ENCODE measurements around the gene NBAS.
"Not testable (repeated sequence)": the region's sequence is repeated elsewhere in the genome, so short reads cannot be mapped to it uniquely, and the experiment has no call there.

NBAS gene

GRCh38 chr2:15456352-15456751 is 104.8 kb downstream of the NBAS start:
- no peak for DNase-seq

GRCh38 chr2:15450808-15451207 is 110.3 kb downstream of the NBAS start:
- DNase-seq, result no peak

- no peak for DNase-seq
These were observed 111.4 kb downstream of the NBAS start for GRCh38 chr2:15449556-15450236.

- peak; percentile 17 for DNase-seq
These were observed 112.8 kb downstream of the NBAS start for GRCh38 chr2:15448250-15448839.

- DNase-seq, result no peak
These were observed 113.8 kb downstream of the NBAS start for GRCh38 chr2:15447381-15447780.

- DNase-seq, result no peak
These were observed 114.2 kb downstream of the NBAS start for GRCh38 chr2:15446961-15447360.

- DNase-seq, result no peak
These were observed 115.1 kb downstream of the NBAS start for GRCh38 chr2:15445891-15446562.

- DNase-seq, result not testable (repeated sequence)
These were observed 121.2 kb downstream of the NBAS start for GRCh38 chr2:15439768-15440524.

- not testable (repeated sequence) for DNase-seq
These were observed 121.8 kb downstream of the NBAS start for GRCh38 chr2:15439366-15439765.

GRCh38 chr2:15436195-15436594 is 124.9 kb downstream of the NBAS start:
- DNase-seq, result no peak

GRCh38 chr2:15435474-15435873 is 125.7 kb downstream of the NBAS start:
- DNase-seq, result no peak

- no peak for DNase-seq
These were observed 128.4 kb downstream of the NBAS start for GRCh38 chr2:15432642-15433256.

- no peak for DNase-seq
These were observed 132.1 kb downstream of the NBAS start for GRCh38 chr2:15429032-15429431.

- no peak for DNase-seq
These were observed 133.1 kb downstream of the NBAS start for GRCh38 chr2:15427987-15428386.

- no peak for DNase-seq
These were observed 134.5 kb downstream of the NBAS start for GRCh38 chr2:15426606-15427005.

GRCh38 chr2:15425712-15426111 is 135.4 kb downstream of the NBAS start:
- DNase-seq, result no peak

GRCh38 chr2:15421753-15422152 is 139.4 kb downstream of the NBAS start:
- DNase-seq, result no peak

- DNase-seq, result no peak
These were observed 145.4 kb downstream of the NBAS start for GRCh38 chr2:15415748-15416147.

GRCh38 chr2:15412779-15413178 is 148.4 kb downstream of the NBAS start:
- no peak for DNase-seq

GRCh38 chr2:15412309-15412708 is 148.8 kb downstream of the NBAS start:
- no peak for DNase-seq

GRCh38 chr2:15410884-15411283 is 150.2 kb downstream of the NBAS start:
- DNase-seq, result no peak

- DNase-seq, result no peak
These were observed 152.4 kb downstream of the NBAS start for GRCh38 chr2:15408759-15409158.

- DNase-seq, result no peak
These were observed 153.5 kb downstream of the NBAS start for GRCh38 chr2:15407666-15408065.
